HL-60/S4 treated with phorbol 12-myristate 13-acetate at 8.2 ng/mL for 4 days and 3 days (cell line): ENCODE data around the gene SLC30A4.
"Not testable (repeated sequence)": the region's sequence is repeated elsewhere in the genome, so short reads cannot be mapped to it uniquely, and the experiment has no call there.

Source experiments
- in situ Hi-C: fragments of 300-500 bp; cut with MboI; formaldehyde crosslinking; loops from 2 replicates; pipeline ENCODE4 v1.15.0; 2022; ENCODE audit warnings: low sequenced_read_pairs

SLC30A4 gene

GRCh38 chr15:45522328-45523165, at the start of gene SLC30A4:
SLC30A4 (minus strand) TSS chr15:45522755; CDS start chr15:45522354, 401 bp downstream.
- in situ Hi-C loops, result no loop called here

GRCh38 chr15:45555934-45556608, 33.5 kb upstream of the SLC30A4 start:
- in situ Hi-C loops, result no loop called here

- in situ Hi-C loops, result no loop called here
Observed at GRCh38 chr15:45551676-45552075, 29.1 kb upstream of the SLC30A4 start.

- in situ Hi-C loops, result no loop called here
Observed at GRCh38 chr15:45550436-45550835, 27.9 kb upstream of the SLC30A4 start.

- in situ Hi-C loops, result no loop called here
Observed at GRCh38 chr15:45549541-45550220, 27.1 kb upstream of the SLC30A4 start.

- in situ Hi-C loops, result no loop called here
Observed at GRCh38 chr15:45548753-45549520, 26.4 kb upstream of the SLC30A4 start.

GRCh38 chr15:45546789-45547188, 24.2 kb upstream of the SLC30A4 start:
- in situ Hi-C loops, result no loop called here

- in situ Hi-C loops, result no loop called here
Observed at GRCh38 chr15:45544266-45545023, 21.9 kb upstream of the SLC30A4 start.

GRCh38 chr15:45543051-45543450, 20.5 kb upstream of the SLC30A4 start:
- in situ Hi-C loops, result no loop called here

GRCh38 chr15:45540531-45540930, 18.0 kb upstream of the SLC30A4 start:
- in situ Hi-C loops, result no loop called here

GRCh38 chr15:45539680-45540079, 17.1 kb upstream of the SLC30A4 start:
- in situ Hi-C loops, result no loop called here

- in situ Hi-C loops, result no loop called here
Observed at GRCh38 chr15:45536934-45537333, 14.4 kb upstream of the SLC30A4 start.

- in situ Hi-C loops, result no loop called here
Observed at GRCh38 chr15:45535486-45536042, 13.0 kb upstream of the SLC30A4 start.

- in situ Hi-C loops, result no loop called here
Observed at GRCh38 chr15:45534821-45535220, 12.3 kb upstream of the SLC30A4 start.

GRCh38 chr15:45532892-45533291, 10.3 kb upstream of the SLC30A4 start:
- in situ Hi-C loops, result not testable (repeated sequence)

GRCh38 chr15:45529613-45530012, 7.1 kb upstream of the SLC30A4 start:
- in situ Hi-C loops, result no loop called here

GRCh38 chr15:45527086-45527485, 4.5 kb upstream of the SLC30A4 start:
- in situ Hi-C loops, result no loop called here

GRCh38 chr15:45523166-45523460, 558 bp upstream of the SLC30A4 start:
- in situ Hi-C loops, result no loop called here

- in situ Hi-C loops, result no loop called here
Observed at GRCh38 chr15:45521596-45522327, 793 bp downstream of the SLC30A4 start.
